ENCODE data around the gene AGAP1. TPM values are rescaled to one million over a fixed set of nuclear protein-coding genes. Genes with fewer than 3 reads are reported as not detected.

The AGAP1 gene
- total and polyA plus RNA-seq, 2 donors = 1.7 to 3.0 TPM

- Histone ChIP-seq H3K4me1 (ENCODE audit: control insufficient read depth in 2 of 2, insufficient read depth in 2 of 2, low read length in 2 of 2) (no peaks in the 10 kb centered on the region), H3K4me3 (ENCODE audit: low read length in 2 of 2) (no peak overlapping the region), H3K27me3 (ENCODE audit: control insufficient read depth in 2 of 2, insufficient read depth in 1 of 2, low read length in 1 of 2) (peaks cover 0 to 24% of the 10 kb centered on the region in 2 donors), H3K9me3 (ENCODE audit: control insufficient read depth in 2 of 2, insufficient read depth in 1 of 2, low read length in 1 of 2) (no peaks in the 10 kb centered on the region), H3K36me3 (ENCODE audit: control insufficient read depth in 2 of 2, insufficient read depth in 2 of 2, low read length in 1 of 2) (no peaks in the 10 kb centered on the region), H3K27ac (ENCODE audit: low read depth in 1 of 2, low read length in 1 of 2) (no peak overlapping the region)
- no peak for DNase-seq (ENCODE audit: low read depth in 6 of 9, low spot score in 9 of 9)
- 96% methylated on average over 21 of the region's 21 CpGs for WGBS
Measured at GRCh38 chr2:236109473-236109872, 615.6 kb downstream of the AGAP1 start.

GRCh38 chr2:236112466-236112865 lies 618.6 kb downstream of the AGAP1 start:
- no peaks in the 10 kb centered on the region for H3K4me1 ChIP-seq (ENCODE audit: control insufficient read depth in 2 of 2, insufficient read depth in 2 of 2, low read length in 2 of 2)
- 85% methylated on average over 14 of the region's 14 CpGs for WGBS
- peaks cover 0 to 20% of the 10 kb centered on the region in 2 donors for H3K27me3 ChIP-seq (ENCODE audit: control insufficient read depth in 2 of 2, insufficient read depth in 1 of 2, low read length in 1 of 2)
- H3K9me3 ChIP-seq (ENCODE audit: control insufficient read depth in 2 of 2, insufficient read depth in 1 of 2, low read length in 1 of 2) = no peaks in the 10 kb centered on the region
- no peak for DNase-seq (ENCODE audit: low read depth in 6 of 9, low spot score in 9 of 9)
- H3K27ac ChIP-seq (ENCODE audit: low read depth in 1 of 2, low read length in 1 of 2) = no peak overlapping the region
- no peaks in the 10 kb centered on the region for H3K36me3 ChIP-seq (ENCODE audit: control insufficient read depth in 2 of 2, insufficient read depth in 2 of 2, low read length in 1 of 2)
- H3K4me3 ChIP-seq (ENCODE audit: low read length in 2 of 2) = no peak overlapping the region

GRCh38 chr2:236113425-236113824 lies 619.6 kb downstream of the AGAP1 start:
- H3K36me3 ChIP-seq (ENCODE audit: control insufficient read depth in 2 of 2, insufficient read depth in 2 of 2, low read length in 1 of 2) = no peaks in the 10 kb centered on the region
- no peak for DNase-seq (ENCODE audit: low read depth in 6 of 9, low spot score in 9 of 9)
- no peak overlapping the region for H3K27ac ChIP-seq (ENCODE audit: low read depth in 1 of 2, low read length in 1 of 2)
- H3K27me3 ChIP-seq (ENCODE audit: control insufficient read depth in 2 of 2, insufficient read depth in 1 of 2, low read length in 1 of 2) = peaks cover 0 to 13% of the 10 kb centered on the region in 2 donors
- 96% methylated on average over 8 of the region's 8 CpGs for WGBS
- no peak overlapping the region for H3K4me3 ChIP-seq (ENCODE audit: low read length in 2 of 2)
- H3K4me1 ChIP-seq (ENCODE audit: control insufficient read depth in 2 of 2, insufficient read depth in 2 of 2, low read length in 2 of 2) = no peaks in the 10 kb centered on the region
- no peaks in the 10 kb centered on the region for H3K9me3 ChIP-seq (ENCODE audit: control insufficient read depth in 2 of 2, insufficient read depth in 1 of 2, low read length in 1 of 2)

GRCh38 chr2:236113948-236114347 lies 620.1 kb downstream of the AGAP1 start:
- H3K27ac ChIP-seq (ENCODE audit: low read depth in 1 of 2, low read length in 1 of 2) = no peak overlapping the region
- 83% methylated on average over 13 of the region's 13 CpGs for WGBS
- peaks cover 0 to 12% of the 10 kb centered on the region in 2 donors for H3K27me3 ChIP-seq (ENCODE audit: control insufficient read depth in 2 of 2, insufficient read depth in 1 of 2, low read length in 1 of 2)
- H3K36me3 ChIP-seq (ENCODE audit: control insufficient read depth in 2 of 2, insufficient read depth in 2 of 2, low read length in 1 of 2) = no peaks in the 10 kb centered on the region
- no peaks in the 10 kb centered on the region for H3K4me1 ChIP-seq (ENCODE audit: control insufficient read depth in 2 of 2, insufficient read depth in 2 of 2, low read length in 2 of 2)
- H3K9me3 ChIP-seq (ENCODE audit: control insufficient read depth in 2 of 2, insufficient read depth in 1 of 2, low read length in 1 of 2) = no peaks in the 10 kb centered on the region
- no peak overlapping the region for H3K4me3 ChIP-seq (ENCODE audit: low read length in 2 of 2)
- no peak for DNase-seq (ENCODE audit: low read depth in 6 of 9, low spot score in 9 of 9)

GRCh38 chr2:236114959-236115358 lies 621.1 kb downstream of the AGAP1 start:
- WGBS = 93% methylated on average over 15 of the region's 15 CpGs
- Histone ChIP-seq H3K4me3 (ENCODE audit: low read length in 2 of 2) (no peak overlapping the region), H3K9me3 (ENCODE audit: control insufficient read depth in 2 of 2, insufficient read depth in 1 of 2, low read length in 1 of 2) (no peaks in the 10 kb centered on the region), H3K4me1 (ENCODE audit: control insufficient read depth in 2 of 2, insufficient read depth in 2 of 2, low read length in 2 of 2) (no peaks in the 10 kb centered on the region), H3K27ac (ENCODE audit: low read depth in 1 of 2, low read length in 1 of 2) (no peak overlapping the region), H3K36me3 (ENCODE audit: control insufficient read depth in 2 of 2, insufficient read depth in 2 of 2, low read length in 1 of 2) (no peaks in the 10 kb centered on the region), H3K27me3 (ENCODE audit: control insufficient read depth in 2 of 2, insufficient read depth in 1 of 2, low read length in 1 of 2) (peaks cover 0 to 14% of the 10 kb centered on the region in 2 donors)
- DNase-seq (ENCODE audit: low read depth in 6 of 9, low spot score in 9 of 9) = no peak

GRCh38 chr2:236117401-236117800 lies 623.6 kb downstream of the AGAP1 start:
- no peaks in the 10 kb centered on the region for H3K9me3 ChIP-seq (ENCODE audit: control insufficient read depth in 2 of 2, insufficient read depth in 1 of 2, low read length in 1 of 2)
- peaks cover 0 to 19% of the 10 kb centered on the region in 2 donors for H3K27me3 ChIP-seq (ENCODE audit: control insufficient read depth in 2 of 2, insufficient read depth in 1 of 2, low read length in 1 of 2)
- no peak overlapping the region for H3K4me3 ChIP-seq (ENCODE audit: low read length in 2 of 2)
- no peak overlapping the region for H3K27ac ChIP-seq (ENCODE audit: low read depth in 1 of 2, low read length in 1 of 2)
- H3K36me3 ChIP-seq (ENCODE audit: control insufficient read depth in 2 of 2, insufficient read depth in 2 of 2, low read length in 1 of 2) = no peaks in the 10 kb centered on the region
- no peaks in the 10 kb centered on the region for H3K4me1 ChIP-seq (ENCODE audit: control insufficient read depth in 2 of 2, insufficient read depth in 2 of 2, low read length in 2 of 2)
- WGBS = 82% methylated on average over 10 of the region's 10 CpGs
- DNase-seq (ENCODE audit: low read depth in 6 of 9, low spot score in 9 of 9) = no peak

GRCh38 chr2:236117861-236118269 lies 624.0 kb downstream of the AGAP1 start:
- Histone ChIP-seq H3K27ac (ENCODE audit: low read depth in 1 of 2, low read length in 1 of 2) (no peak overlapping the region), H3K27me3 (ENCODE audit: control insufficient read depth in 2 of 2, insufficient read depth in 1 of 2, low read length in 1 of 2) (peaks cover 0 to 19% of the 10 kb centered on the region in 2 donors), H3K4me1 (ENCODE audit: control insufficient read depth in 2 of 2, insufficient read depth in 2 of 2, low read length in 2 of 2) (no peaks in the 10 kb centered on the region), H3K4me3 (ENCODE audit: low read length in 2 of 2) (no peak overlapping the region), H3K36me3 (ENCODE audit: control insufficient read depth in 2 of 2, insufficient read depth in 2 of 2, low read length in 1 of 2) (no peaks in the 10 kb centered on the region), H3K9me3 (ENCODE audit: control insufficient read depth in 2 of 2, insufficient read depth in 1 of 2, low read length in 1 of 2) (no peaks in the 10 kb centered on the region)
- 46% methylated on average over 10 of the region's 10 CpGs for WGBS
- no peak for DNase-seq (ENCODE audit: low read depth in 6 of 9, low spot score in 9 of 9)

GRCh38 chr2:236119003-236119402 lies 625.2 kb downstream of the AGAP1 start:
- 72% methylated on average over 4 of the region's 4 CpGs for WGBS
- H3K9me3 ChIP-seq (ENCODE audit: control insufficient read depth in 2 of 2, insufficient read depth in 1 of 2, low read length in 1 of 2) = no peaks in the 10 kb centered on the region
- no peaks in the 10 kb centered on the region for H3K36me3 ChIP-seq (ENCODE audit: control insufficient read depth in 2 of 2, insufficient read depth in 2 of 2, low read length in 1 of 2)
- DNase-seq (ENCODE audit: low read depth in 6 of 9, low spot score in 9 of 9) = no peak
- no peaks in the 10 kb centered on the region for H3K4me1 ChIP-seq (ENCODE audit: control insufficient read depth in 2 of 2, insufficient read depth in 2 of 2, low read length in 2 of 2)
- H3K4me3 ChIP-seq (ENCODE audit: low read length in 2 of 2) = no peak overlapping the region
- H3K27me3 ChIP-seq (ENCODE audit: control insufficient read depth in 2 of 2, insufficient read depth in 1 of 2, low read length in 1 of 2) = peaks cover 0 to 19% of the 10 kb centered on the region in 2 donors
- no peak overlapping the region for H3K27ac ChIP-seq (ENCODE audit: low read depth in 1 of 2, low read length in 1 of 2)

- 77% methylated on average over 13 of the region's 13 CpGs for WGBS
- DNase-seq (ENCODE audit: low read depth in 6 of 9, low spot score in 9 of 9) = no peak
- Histone ChIP-seq H3K9me3 (ENCODE audit: control insufficient read depth in 2 of 2, insufficient read depth in 1 of 2, low read length in 1 of 2) (no peaks in the 10 kb centered on the region), H3K4me3 (ENCODE audit: low read length in 2 of 2) (no peak overlapping the region), H3K27me3 (ENCODE audit: control insufficient read depth in 2 of 2, insufficient read depth in 1 of 2, low read length in 1 of 2) (peaks cover 0 to 19% of the 10 kb centered on the region in 2 donors), H3K36me3 (ENCODE audit: control insufficient read depth in 2 of 2, insufficient read depth in 2 of 2, low read length in 1 of 2) (no peaks in the 10 kb centered on the region), H3K27ac (ENCODE audit: low read depth in 1 of 2, low read length in 1 of 2) (no peak overlapping the region), H3K4me1 (ENCODE audit: control insufficient read depth in 2 of 2, insufficient read depth in 2 of 2, low read length in 2 of 2) (no peaks in the 10 kb centered on the region)
Measured at GRCh38 chr2:236119476-236119875, 625.6 kb downstream of the AGAP1 start.

- no peaks in the 10 kb centered on the region for H3K36me3 ChIP-seq (ENCODE audit: control insufficient read depth in 2 of 2, insufficient read depth in 2 of 2, low read length in 1 of 2)
- WGBS = 81% methylated on average over 29 of the region's 29 CpGs
- H3K27ac ChIP-seq (ENCODE audit: low read depth in 1 of 2, low read length in 1 of 2) = no peak overlapping the region
- H3K4me3 ChIP-seq (ENCODE audit: low read length in 2 of 2) = no peak overlapping the region
- no peaks in the 10 kb centered on the region for H3K4me1 ChIP-seq (ENCODE audit: control insufficient read depth in 2 of 2, insufficient read depth in 2 of 2, low read length in 2 of 2)
- no peak for DNase-seq (ENCODE audit: low read depth in 6 of 9, low spot score in 9 of 9)
- no peaks in the 10 kb centered on the region for H3K9me3 ChIP-seq (ENCODE audit: control insufficient read depth in 2 of 2, insufficient read depth in 1 of 2, low read length in 1 of 2)
- peaks cover 0 to 19% of the 10 kb centered on the region in 2 donors for H3K27me3 ChIP-seq (ENCODE audit: control insufficient read depth in 2 of 2, insufficient read depth in 1 of 2, low read length in 1 of 2)
Measured at GRCh38 chr2:236120141-236120601, 626.3 kb downstream of the AGAP1 start.
